NCI-H2107 (cell line): ENCODE data around the gene DAGLB.
"Not testable (repeated sequence)": the region's sequence is repeated elsewhere in the genome, so short reads cannot be mapped to it uniquely, and the experiment has no call there.

ENCODE experiments used
- DNase-seq: peaks from one replicate; lab custom pipeline; 2025; lab: John Stamatoyannopoulos, UW

Gene DAGLB

DNA sequence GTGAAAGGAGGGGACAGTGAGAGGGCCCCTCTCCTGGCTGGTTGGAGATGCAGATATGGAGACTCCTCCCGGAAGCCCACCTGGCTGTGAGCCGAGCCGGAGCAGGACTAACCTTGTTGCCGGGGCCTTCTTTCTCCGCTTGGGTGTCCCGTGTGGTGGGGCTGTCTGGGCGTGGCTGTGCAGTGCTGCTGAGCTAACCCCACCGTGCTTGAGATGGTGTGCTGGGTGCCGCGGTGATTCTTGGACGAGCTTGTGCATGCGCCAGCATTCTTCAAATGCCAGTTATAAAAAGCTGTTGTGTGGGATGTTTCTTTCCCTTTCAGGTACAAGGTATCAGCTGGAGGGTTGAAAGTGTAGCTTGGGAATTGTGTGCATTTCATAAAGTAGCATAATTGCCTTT lies 48.8 kb downstream of the DAGLB start:
- no peak for DNase-seq

- not testable (repeated sequence) for DNase-seq
Measured at GRCh38 chr7:6397759-6398495, 49.8 kb downstream of the DAGLB start.

DNA sequence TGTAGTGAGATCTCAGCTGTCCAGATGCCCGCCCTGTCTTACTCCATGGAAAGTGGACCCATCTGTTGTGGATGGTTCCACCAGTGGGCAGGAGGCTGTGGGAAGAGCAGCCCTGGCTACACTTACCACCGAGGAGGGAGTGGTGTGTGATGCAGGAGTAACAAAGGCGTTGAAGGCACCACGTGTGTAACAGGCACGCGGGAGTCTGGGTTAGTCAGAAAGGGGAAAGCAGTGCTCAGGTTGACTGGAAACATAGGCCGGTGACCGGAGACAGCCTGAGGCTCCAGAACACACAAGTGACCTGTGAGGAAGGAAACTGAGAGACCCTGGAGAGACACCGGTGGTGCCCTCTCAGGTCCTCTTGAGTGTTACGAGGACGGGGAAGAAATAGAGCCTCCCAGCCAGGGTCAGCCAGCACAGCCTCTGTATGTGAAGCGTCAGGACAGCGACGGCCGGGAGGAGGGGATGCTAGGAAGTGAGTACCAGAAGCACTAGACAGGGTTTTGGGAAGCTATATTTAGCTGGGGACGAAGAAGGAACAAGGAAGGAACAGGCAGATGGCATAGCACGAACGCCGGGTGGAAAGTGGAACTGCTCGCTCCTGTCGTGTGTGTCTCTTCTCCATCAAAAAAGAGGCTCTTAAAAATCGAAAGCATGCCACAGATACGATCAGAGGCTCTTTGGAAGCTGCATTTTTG lies 51.7 kb downstream of the DAGLB start:
- DNase-seq: no peak

GRCh38 chr7:6394114-6394513 lies 53.6 kb downstream of the DAGLB start:
- DNase-seq: no peak

GRCh38 chr7:6393667-6394056 lies 54.1 kb downstream of the DAGLB start:
- no peak for DNase-seq

GRCh38 chr7:6392712-6393666 lies 54.8 kb downstream of the DAGLB start:
- no peak for DNase-seq

GRCh38 chr7:6389728-6390127 lies 58.0 kb downstream of the DAGLB start:
- no peak for DNase-seq

DNA sequence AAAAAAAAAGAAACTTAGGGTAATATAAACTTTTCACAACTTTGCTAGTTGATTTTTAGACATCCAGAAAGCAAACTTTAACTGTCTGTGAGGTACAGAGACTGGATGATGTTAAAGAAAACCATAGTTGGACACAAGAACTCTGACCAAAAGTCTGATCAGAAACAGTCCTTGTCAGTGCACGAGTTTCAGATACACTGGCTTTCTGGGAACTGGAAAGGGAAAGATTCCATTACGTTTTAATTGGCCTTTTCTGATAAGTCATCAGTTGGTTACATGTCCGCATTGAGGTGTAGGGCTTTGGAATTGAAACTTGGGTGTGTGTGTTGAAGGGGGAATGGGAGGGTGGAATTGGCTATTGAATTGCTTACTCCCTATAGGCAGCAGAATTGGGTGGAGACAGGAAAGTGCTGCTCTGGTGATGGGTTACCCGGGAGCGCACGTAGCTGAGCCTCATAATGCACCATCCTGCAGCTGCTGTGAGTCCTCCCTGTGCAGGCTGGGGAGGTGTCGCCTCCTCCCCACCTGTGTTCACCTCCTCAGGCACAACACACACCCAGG lies 59.9 kb downstream of the DAGLB start:
- DNase-seq: no peak

- DNase-seq: no peak
Measured at GRCh38 chr7:6386779-6387178, 61.0 kb downstream of the DAGLB start.

DNA sequence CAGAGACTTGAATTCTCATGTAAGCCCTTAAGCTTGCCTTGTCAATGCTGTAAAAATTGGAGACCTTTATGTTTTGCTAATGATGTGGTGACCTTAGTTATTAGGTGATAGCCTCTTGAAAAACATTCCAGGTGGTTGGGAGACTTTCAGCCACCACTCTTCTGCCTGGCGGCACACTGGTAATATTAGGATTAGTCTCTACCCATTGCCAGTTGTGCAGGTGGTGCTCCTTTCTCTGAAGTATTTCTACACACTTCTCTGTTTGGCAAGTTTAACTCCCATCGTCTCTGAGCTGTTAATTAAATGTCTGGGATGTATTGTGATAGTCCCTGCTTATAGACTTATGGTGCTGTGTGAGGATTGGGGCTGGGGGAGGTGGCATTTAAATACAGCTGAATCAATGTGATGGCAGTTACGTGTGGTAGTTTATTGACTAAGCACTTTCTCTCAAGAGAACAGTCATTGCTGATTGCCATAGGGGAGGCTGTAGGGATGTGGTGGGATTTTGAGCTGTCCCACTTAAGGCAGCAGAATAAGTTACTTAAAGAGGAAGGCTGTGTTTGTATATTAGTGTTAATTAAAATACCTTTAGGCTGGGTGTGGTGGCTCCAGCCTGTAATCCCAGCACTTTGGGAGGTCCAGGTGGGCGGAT lies 61.7 kb downstream of the DAGLB start:
- no peak for DNase-seq

DNA sequence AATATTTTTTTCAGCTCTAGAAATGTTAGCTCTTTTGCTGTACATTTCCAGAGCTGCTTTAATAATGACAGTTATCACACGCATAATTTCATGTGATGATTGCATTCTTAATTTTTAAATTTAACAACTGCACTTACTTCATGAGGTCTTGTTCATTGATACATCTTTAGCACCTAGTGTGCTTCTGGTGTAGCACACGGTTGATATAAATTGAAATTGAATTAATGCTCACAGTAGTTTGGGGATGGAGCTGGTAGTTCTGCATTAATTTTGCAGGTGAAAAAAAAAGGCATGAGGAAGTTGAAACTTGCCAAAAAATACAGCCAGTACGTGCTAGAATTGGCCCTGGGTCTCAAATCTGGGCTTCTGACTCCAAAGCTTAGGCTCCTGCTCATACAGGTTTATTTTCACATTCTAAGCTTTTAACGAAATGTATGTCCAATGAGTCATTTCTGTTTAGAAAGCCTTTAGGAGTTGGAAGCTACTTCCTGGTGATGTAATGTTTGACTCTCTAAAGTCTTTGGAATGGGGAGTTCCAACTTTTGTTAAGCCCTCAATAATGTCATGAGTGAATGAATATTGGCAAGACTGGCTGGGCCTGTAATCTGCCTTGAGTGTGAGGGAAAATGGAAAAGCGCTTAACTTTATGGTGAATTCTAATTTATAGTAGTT lies 62.5 kb downstream of the DAGLB start:
- no peak for DNase-seq

- no peak for DNase-seq
Measured at GRCh38 chr7:6384327-6384726, 63.4 kb downstream of the DAGLB start.

DNA sequence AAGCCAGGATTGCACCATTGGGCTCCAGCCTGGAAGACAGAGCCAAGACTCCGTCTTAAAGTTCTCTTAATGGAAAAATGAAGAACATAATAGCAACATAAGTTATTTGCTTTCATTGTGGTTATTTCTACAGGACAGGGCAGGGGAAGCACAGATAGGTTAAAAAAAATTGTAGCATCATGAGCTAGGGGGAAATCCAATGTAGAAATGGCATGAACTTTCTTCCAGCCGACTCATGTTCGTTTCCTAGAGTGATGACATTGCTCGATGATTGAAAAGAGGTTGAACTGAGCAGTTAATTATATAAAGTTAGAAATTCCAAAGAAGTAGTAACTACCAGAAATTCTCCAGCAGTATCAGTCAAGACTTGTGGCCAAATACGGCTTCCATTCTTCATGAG lies 64.9 kb downstream of the DAGLB start:
- no peak for DNase-seq

- DNase-seq: not testable (repeated sequence)
Measured at GRCh38 chr7:6381846-6382245, 65.9 kb downstream of the DAGLB start.

- DNase-seq: no peak
Measured at GRCh38 chr7:6380310-6381095, 67.3 kb downstream of the DAGLB start.

- no peak for DNase-seq
Measured at GRCh38 chr7:6379886-6380285, 67.9 kb downstream of the DAGLB start.

- not testable (repeated sequence) for DNase-seq
Measured at GRCh38 chr7:6378556-6378955, 69.2 kb downstream of the DAGLB start.

- DNase-seq: no peak
Measured at GRCh38 chr7:6376820-6377219, 70.9 kb downstream of the DAGLB start.

GRCh38 chr7:6375348-6376101 lies 72.2 kb downstream of the DAGLB start:
- DNase-seq: no peak
